Pancreas (tissue), 10 donors: ENCODE data around the gene IGSF21. TPM values are rescaled to one million over a fixed set of nuclear protein-coding genes. Genes with fewer than 3 reads are reported as not detected.

Source experiments
- ATAC-seq, 4 donors: fragments of 200-7000 bp; cut with Tn5 transposase; one replicate each; pipeline versions ENCODE4 v1.8.0 to v1.9.1; 2020; ENCODE audit warnings: mild to moderate bottlenecking in 4 of 4, moderate library complexity in 4 of 4
- DNase-seq, 6 donors: peaks; one replicate each; pipeline ENCODE4 v3.0.0-alpha.2; 2020
- FAIRE-seq: peaks from 2 replicates; lab custom pipeline; 2012; peaks lifted over from hg19 to GRCh38; lab: Jason Lieb, UNC
- H3K27ac ChIP-seq, 4 donors: fragments of 200-600 bp; sonication (generic); 1 replicate in 3 of 4; 2 replicates in 1 of 4; pipeline versions ENCODE4 v1.5.0 to v1.8.0; 2020
- H3K27me3 ChIP-seq, 4 donors: fragments of 200-600 bp; one replicate each; pipeline ENCODE4 v1.8.0; 2021
- H3K36me3 ChIP-seq, 3 donors: fragments of 200-600 bp; sonication (generic) in 1 of 3; one replicate each; pipeline versions ENCODE4 v1.5.0 to v1.8.0; 2020 to 2021
- H3K4me1 ChIP-seq, 3 donors: fragments of 200-600 bp; one replicate each; pipeline ENCODE4 v1.8.0; 2021
- H3K4me3 ChIP-seq, 4 donors: fragments of 200-600 bp; sonication (generic) in 2 of 4; one replicate each; pipeline versions ENCODE4 v1.5.0 to v1.8.0; 2020 to 2021
- H3K9me3 ChIP-seq, 4 donors: fragments of 200-600 bp; one replicate each; pipeline ENCODE4 v1.8.0; 2021
- CTCF ChIP-seq, 4 donors: fragments of 200-600 bp; sonication (generic) in 3 of 4; IDR thresholded peaks; one replicate each; pipeline versions ENCODE4 v1.5.0 to v1.8.0; 2021; ENCODE audit warnings: antibody characterized with exemption in 4 of 4
- WGBS, 2 donors: extraction: QIAGEN DNeasy Blood & Tissue Kit; methylation state at CpG; one replicate each; pipeline ENCODE4 v1.1.7; 2013; 5-methylcytosine and 5-hydroxymethylcytosine counted together
- intact Hi-C, 3 donors: fragments of 100-400 bp; cut with DNase I; formaldehyde crosslinking; loops; one replicate each; pipeline versions ENCODE4 v1.11.1 to v1.14.2; 2022
- polyA plus RNA-seq, 2 donors: library from polyadenylated mRNA; stranded (reverse); fragments of 200-250 nt; gene quantifications; one replicate each; pipeline ENCODE4 v1.2.3, GENCODE V29; 2013
- total RNA-seq, 6 donors: library from RNA; stranded (reverse); fragmentation: NEBNext Ultra II Directional in 4 of 6; extraction: Animal tissue kit (Norgen Biotek cat#: 25700) in 4 of 6; gene quantifications; one replicate each; pipeline versions ENCODE4 v1.2.1 to v1.2.4, GENCODE V29; 2021 to 2023
- donor health status: healthy with polysubstance abuse.
- donor health status: DM: no; HTN: no; CAD: no; lungs with moderate emphysema.
- donor health status: DM: no; HTN: no; CAD: no.
- donor health status: control.
- donor health status: control.
- donor health status: Bipolar disorder and iron deficiency.
- donor health status: DM: yes; HTN: yes; CAD: no.
- donor health status: DM: no; HTN: no; CAD: no.
- donor health status: DM: no; HTN: no; CAD: no.
- donor health status: DM: yes; HTN: yes; CAD: no.

Gene IGSF21
- total and polyA plus RNA-seq, 8 donors = 0.28 to 1.3 (median 0.92) TPM; not detected in 1

- WGBS, 2 donors = 41 to 45% methylated on average over 13 of the region's 13 CpGs
- Histone ChIP-seq H3K9me3 (no peaks in the 10 kb centered on the region), H3K4me3 (no peak overlapping the region), H3K4me1 (no peaks in the 10 kb centered on the region), H3K27ac (no peak overlapping the region), H3K36me3 (no peaks in the 10 kb centered on the region), H3K27me3 (peaks cover 0 to 8% (median 0%) of the 10 kb centered on the region in 4 donors)
- peak in 2 of 4 donors; percentile 63 to 73 for ATAC-seq
- intact Hi-C loops = no loop called here
- FAIRE-seq = no peak
- TF ChIP-seq CTCF (IDR thresholded peaks at IDR 0.05) = no peak
- peak in 1 of 6 donors; percentile 22 for DNase-seq
These were observed 75.0 kb downstream of the IGSF21 start for GRCh38 chr1:18182398-18183160.

GRCh38 chr1:18183533-18183932, 75.9 kb downstream of the IGSF21 start:
- no peak for TF ChIP-seq CTCF (IDR thresholded peaks at IDR 0.05)
- H3K4me1 ChIP-seq = no peaks in the 10 kb centered on the region
- H3K4me3 ChIP-seq = no peak overlapping the region
- H3K36me3 ChIP-seq = no peaks in the 10 kb centered on the region
- no peak overlapping the region for H3K27ac ChIP-seq
- DNase-seq (no peak), ATAC-seq (no peak), FAIRE-seq (no peak)
- H3K27me3 ChIP-seq = peaks cover 0 to 8% (median 0%) of the 10 kb centered on the region in 4 donors
- 58 to 66% methylated on average over 7 of the region's 7 CpGs for WGBS, 2 donors
- intact Hi-C loops = no loop called here
- no peaks in the 10 kb centered on the region for H3K9me3 ChIP-seq

GRCh38 chr1:18187054-18187453, 79.5 kb downstream of the IGSF21 start:
- no peak for TF ChIP-seq CTCF (IDR thresholded peaks at IDR 0.05)
- no peak overlapping the region for H3K27ac ChIP-seq
- no peaks in the 10 kb centered on the region for H3K9me3 ChIP-seq
- no peaks in the 10 kb centered on the region for H3K36me3 ChIP-seq
- no peak for DNase-seq
- no peak for ATAC-seq
- WGBS, 2 donors = 58 to 63% methylated on average over 5 of the region's 5 CpGs
- FAIRE-seq = no peak
- H3K4me3 ChIP-seq = no peak overlapping the region
- no peaks in the 10 kb centered on the region for H3K4me1 ChIP-seq
- H3K27me3 ChIP-seq = peaks cover 0 to 4% (median 0%) of the 10 kb centered on the region in 4 donors
- intact Hi-C loops = no loop called here

- H3K4me3 ChIP-seq = no peak overlapping the region
- TF ChIP-seq CTCF (IDR thresholded peaks at IDR 0.05) = no peak
- H3K27ac ChIP-seq = no peak overlapping the region
- FAIRE-seq (no peak), ATAC-seq (no peak), DNase-seq (no peak)
- H3K9me3 ChIP-seq = no peaks in the 10 kb centered on the region
- no peaks in the 10 kb centered on the region for H3K4me1 ChIP-seq
- peaks cover 0 to 4% (median 0%) of the 10 kb centered on the region in 4 donors for H3K27me3 ChIP-seq
- intact Hi-C loops = no loop called here
- WGBS, 2 donors = 75 to 82% methylated on average over 9 of the region's 9 CpGs
- H3K36me3 ChIP-seq = no peaks in the 10 kb centered on the region
These were observed 81.4 kb downstream of the IGSF21 start for GRCh38 chr1:18188820-18189517.
